H1 (cell line): ENCODE measurements around the gene PTTG2. TPM values are rescaled to one million over a fixed set of nuclear protein-coding genes. Genes with fewer than 3 reads are reported as not detected.

ENCODE experiments used
- E2F6 ChIP-seq: IDR thresholded peaks from 2 replicates; pipeline ENCODE4 v1.6.1; 2012; ENCODE audit warnings: inconsistent platforms
- GABPA ChIP-seq: IDR thresholded peaks from 2 replicates; pipeline ENCODE4 v1.6.1; 2011; ENCODE audit warnings: mild to moderate bottlenecking, low read length, moderate library complexity, borderline replicate concordance; ENCODE audit not compliant: insufficient read depth
- SAP30 ChIP-seq: fragments of 300-600 bp; sonication (generic); IDR thresholded peaks from 2 replicates; pipeline ENCODE4 v1.7.1; 2012; ENCODE audit warnings: low read length, moderate library complexity, mild to moderate bottlenecking, inconsistent platforms; ENCODE audit not compliant: insufficient read depth, insufficient replicate concordance
- SP2 ChIP-seq: IDR thresholded peaks from 2 replicates; pipeline ENCODE4 v1.6.1; 2012; ENCODE audit warnings: mild to moderate bottlenecking, low read length, inconsistent platforms
- SUZ12 ChIP-seq: fragments of 200-600 bp; sonication (generic); IDR thresholded peaks from 2 replicates; pipeline ENCODE4 v1.6.1; 2012; ENCODE audit warnings: mild to moderate bottlenecking, inconsistent platforms, low read length, moderate library complexity, mixed read lengths
- TAF1 ChIP-seq: IDR thresholded peaks from 2 replicates; pipeline ENCODE4 v1.6.1; 2011; ENCODE audit warnings: mild to moderate bottlenecking, low read depth, low read length
- polyA plus RNA-seq, 7 experiments: library from polyadenylated mRNA; depleted of rRNA in 3 of 7; stranded (reverse) in 5 of 7; unstranded in 2 of 7; fragments of >200 nt in 5 of 7; fragments of 200-250 nt in 2 of 7; gene quantifications; 1 replicate in 5 of 7; 2 replicates in 1 of 7; 4 replicates in 1 of 7; pipeline versions ENCODE4 v1.2.1 to v1.2.3, GENCODE V29; 2011 to 2013; ENCODE audit warnings: missing spikeins in 2 of 7, mixed read lengths in 2 of 7
- total RNA-seq: library from RNA; stranded (reverse); fragmentation: NEBNext Ultra II Directional; extraction: Animal tissue kit (Norgen Biotek cat#: 25700); gene quantifications from 2 replicates; pipeline ENCODE4 v1.2.1, GENCODE V29; 2021

Gene PTTG2
- total and polyA plus RNA-seq, 2 of the 8 experiments (the other 6 are each of a cell fraction or from before 2014, with no cell fraction given): not detected

DNA sequence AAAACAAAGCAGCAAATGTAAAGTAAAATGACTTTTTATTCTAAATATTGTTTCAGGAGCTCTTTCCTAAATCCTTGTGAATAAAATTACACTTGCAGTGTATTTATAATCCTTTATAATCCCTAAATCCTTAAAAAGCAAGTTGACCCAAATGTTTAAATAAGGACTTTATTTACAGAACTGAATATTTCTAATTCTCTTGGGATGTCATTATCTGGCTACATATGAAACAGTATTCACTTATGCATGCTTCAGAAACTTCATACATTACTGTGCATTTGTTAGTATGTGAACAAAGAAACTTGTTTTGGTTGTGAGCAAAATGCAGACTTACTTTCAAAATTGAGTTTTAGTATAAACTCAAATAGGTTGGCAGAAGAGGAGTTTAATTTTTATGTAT, 49.2 kb downstream of the PTTG2 start (continued):
- TF ChIP-seq E2F6: no peak
- TF ChIP-seq SUZ12: no peak
- TF ChIP-seq SAP30: no peak
- TF ChIP-seq GABPA: no peak
- TF ChIP-seq SP2: no peak
- TF ChIP-seq TAF1: no peak
